ENCODE results near the gene CCR7. TPM values are rescaled to one million over a fixed set of nuclear protein-coding genes. Genes with fewer than 3 reads are reported as not detected.

CCR7 gene
- polyA plus RNA-seq, 3 donors: 0.24 to 0.65 (median 0.54) TPM

GRCh38 chr17:40516581-40517285 is 48.5 kb downstream of the CCR7 start:
- no peak for DNase-seq

GRCh38 chr17:40515491-40516041 is 49.7 kb downstream of the CCR7 start:
- no peak for DNase-seq

GRCh38 chr17:40515011-40515410 is 50.3 kb downstream of the CCR7 start:
- DNase-seq: no peak

- DNase-seq: no peak
These were observed 51.0 kb downstream of the CCR7 start for GRCh38 chr17:40514013-40514875.

GRCh38 chr17:40511667-40512220 is 53.5 kb downstream of the CCR7 start:
- no peak for DNase-seq

GRCh38 chr17:40511136-40511535 is 54.1 kb downstream of the CCR7 start:
- no peak for DNase-seq

GRCh38 chr17:40510328-40510648 is 55.0 kb downstream of the CCR7 start:
- DNase-seq: no peak

GRCh38 chr17:40509626-40510327 is 55.5 kb downstream of the CCR7 start:
- no peak for DNase-seq

- no peak for DNase-seq
These were observed 58.5 kb downstream of the CCR7 start for GRCh38 chr17:40506786-40507185.

Other genes with a start within 250 kb of the CCR7 start
- gene GJD3, start 200.7 kb downstream of the CCR7 start, polyA plus RNA-seq (ENCODE audit: insufficient read length in 3 of 3): under 1 TPM in 1 of 3 donors, not detected in 2; 0.34 TPM
- 100 to 1,000 TPM; 157 to 176 (median 174) TPM for gene TOP2A, start 147.6 kb downstream of the CCR7 start, polyA plus RNA-seq (ENCODE audit: insufficient read length in 3 of 3)
- gene IGFBP4, start 122.0 kb downstream of the CCR7 start, polyA plus RNA-seq (ENCODE audit: insufficient read length in 3 of 3): 100 to 1,000 TPM; 341 to 358 (median 349) TPM
- gene TNS4, start 63.8 kb downstream of the CCR7 start, polyA plus RNA-seq (ENCODE audit: insufficient read length in 3 of 3): under 1 TPM in 2 of 3 donors, not detected in 1; 0.01 to 0.08 TPM
- gene SMARCE1, start 82.3 kb upstream of the CCR7 start, polyA plus RNA-seq (ENCODE audit: insufficient read length in 3 of 3): 100 to 1,000 TPM; 226 to 262 (median 254) TPM
- gene KRT222, start 99.7 kb upstream of the CCR7 start, polyA plus RNA-seq (ENCODE audit: insufficient read length in 3 of 3): under 1 TPM in 2 of 3 donors, not detected in 1; 0.17 to 0.21 TPM
- gene KRT24, start 138.3 kb upstream of the CCR7 start, polyA plus RNA-seq (ENCODE audit: insufficient read length in 3 of 3): under 1 TPM in 1 of 3 donors, not detected in 2; 0.09 TPM
- gene KRT25, start 189.9 kb upstream of the CCR7 start, polyA plus RNA-seq (ENCODE audit: insufficient read length in 3 of 3): not detected
- not detected for gene KRT26, start 206.7 kb upstream of the CCR7 start, polyA plus RNA-seq (ENCODE audit: insufficient read length in 3 of 3)
- under 1 TPM in 1 of 3 donors, not detected in 2; 0.30 TPM for gene KRT27, start 217.1 kb upstream of the CCR7 start, polyA plus RNA-seq (ENCODE audit: insufficient read length in 3 of 3)
- not detected for gene KRT28, start 234.5 kb upstream of the CCR7 start, polyA plus RNA-seq (ENCODE audit: insufficient read length in 3 of 3)

Data from renal pelvis (tissue), 4 donors.